Upper lobe of left lung (tissue), 6 donors: ENCODE measurements around the gene RPS6KB1. TPM values are rescaled to one million over a fixed set of nuclear protein-coding genes. Genes with fewer than 3 reads are reported as not detected.
A peak's percentile ranks its signal among the peaks of the same experiment; 100 is the strongest.

Source experiments
- ATAC-seq, 2 donors: fragments of 200-7000 bp; cut with Tn5 transposase; one replicate each; pipeline ENCODE4 v1.9.1; 2022; ENCODE audit warnings: mild to moderate bottlenecking in 2 of 2, moderate library complexity in 2 of 2; ENCODE audit not compliant: low FRiP score in 2 of 2
- DNase-seq, 2 donors: peaks; one replicate each; pipeline ENCODE4 v3.0.0-alpha.2; 2019 to 2020
- H3K27ac ChIP-seq, 4 donors: fragments of 200-600 bp; sonication (generic); one replicate each; pipeline ENCODE4 v1.5.1; 2016 to 2019
- H3K27me3 ChIP-seq, 4 donors: fragments of 200-600 bp; sonication (generic); one replicate each; pipeline ENCODE4 v1.5.1; 2017 to 2019
- H3K36me3 ChIP-seq, 4 donors: fragments of 200-600 bp; sonication (generic); one replicate each; pipeline ENCODE4 v1.5.1; 2016 to 2019
- H3K4me1 ChIP-seq, 4 donors: fragments of 200-600 bp; sonication (generic); one replicate each; pipeline ENCODE4 v1.5.1; 2018 to 2019
- H3K4me3 ChIP-seq, 4 donors: fragments of 200-600 bp; sonication (generic); one replicate each; pipeline ENCODE4 v1.5.1; 2017 to 2019; ENCODE audit warnings: mild to moderate bottlenecking in 2 of 4, moderate library complexity in 1 of 4
- H3K9me3 ChIP-seq, 4 donors: fragments of 200-600 bp; sonication (generic); one replicate each; pipeline ENCODE4 v1.5.1; 2018 to 2019
- EP300 ChIP-seq, 4 donors: sonication (generic); formaldehyde crosslinking; IDR thresholded peaks; one replicate each; pipeline ENCODE4 v1.5.1; 2017; ENCODE audit warnings: antibody characterized with exemption in 4 of 4, control low read depth in 2 of 4
- POLR2A ChIP-seq, 4 donors: fragments of 450-650 bp; IDR thresholded peaks; one replicate each; pipeline ENCODE4 v1.5.1; 2016 to 2017; ENCODE audit warnings: antibody characterized with exemption in 4 of 4, mild to moderate bottlenecking in 2 of 4
- POLR2AphosphoS5 ChIP-seq, 2 donors: sonication (generic); formaldehyde crosslinking; IDR thresholded peaks; one replicate each; pipeline ENCODE4 v1.5.1; 2017; ENCODE audit warnings: antibody characterized with exemption in 2 of 2
- WGBS, 2 donors: methylation state at CpG; one replicate each; pipeline ENCODE4 v1.1.5; 2017 to 2018; 5-methylcytosine and 5-hydroxymethylcytosine counted together
- total RNA-seq, 6 donors: library from RNA; depleted of rRNA in 4 of 6; stranded (reverse); fragments of >200 nt in 4 of 6; gene quantifications; one replicate each; pipeline versions ENCODE4 v1.1.0 to v1.2.1, GENCODE V29; 2016 to 2021
- TF ChIP-seq, protein P1 (sequence below), 6 experiments: fragments of 450-650 bp in 4 of 6; fragments of 200-600 bp in 2 of 6; sonication (generic) in 2 of 6; IDR thresholded peaks; one replicate each; pipeline ENCODE4 v1.5.1; 2016 to 2019; ENCODE audit warnings: antibody characterized with exemption in 6 of 6
- donor health status: DM: no; HTN: no; CAD: no; lungs with moderate emphysema.
- donor health status: DM: no; HTN: yes; CAD: no; lungs with severe emphysema.

Gene RPS6KB1
- total RNA-seq, 6 donors from 2014 or later, result 13.1 to 60.8 (median 30.3) TPM

DNA sequence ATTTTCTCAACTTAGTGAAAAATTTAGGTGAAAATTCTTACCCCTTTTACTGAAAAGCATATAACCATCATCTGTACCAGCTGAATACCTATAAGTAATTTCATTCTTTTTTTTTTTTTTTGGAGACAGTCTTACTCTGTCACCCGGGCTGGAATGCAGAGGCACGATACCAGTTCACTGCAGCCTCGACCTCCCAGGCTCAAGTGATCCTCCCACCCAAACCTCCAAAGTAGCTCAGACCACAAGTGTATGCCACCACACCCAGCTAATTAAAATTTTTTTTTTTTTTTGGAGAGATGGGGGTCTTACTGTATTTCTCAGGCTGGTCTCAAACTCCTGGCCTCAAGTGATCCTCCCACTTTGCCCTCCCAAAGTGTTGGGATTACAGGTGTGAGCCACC is 34.0 kb upstream of the RPS6KB1 start:
- H3K4me1 ChIP-seq, result peaks cover 14 to 31% (median 19%) of the 10 kb centered on the region in 4 donors
- 68 to 86% methylated on average over 3 of the region's 3 CpGs for WGBS, 2 donors
- peak overlapping the region in 1 of 4 donors; percentile 23 for H3K27ac ChIP-seq
- ATAC-seq (no peak), DNase-seq (no peak)
- peaks cover 0 to 31% (median 16%) of the 10 kb centered on the region in 4 donors for H3K36me3 ChIP-seq
- H3K4me3 ChIP-seq, result no peak overlapping the region
- TF ChIP-seq POLR2A (IDR thresholded peaks at IDR 0.05) (no peak), POLR2AphosphoS5 (IDR thresholded peaks at IDR 0.05) (no peak), EP300 (IDR thresholded peaks at IDR 0.05) (no peak)
- TF ChIP-seq, protein P1, sequence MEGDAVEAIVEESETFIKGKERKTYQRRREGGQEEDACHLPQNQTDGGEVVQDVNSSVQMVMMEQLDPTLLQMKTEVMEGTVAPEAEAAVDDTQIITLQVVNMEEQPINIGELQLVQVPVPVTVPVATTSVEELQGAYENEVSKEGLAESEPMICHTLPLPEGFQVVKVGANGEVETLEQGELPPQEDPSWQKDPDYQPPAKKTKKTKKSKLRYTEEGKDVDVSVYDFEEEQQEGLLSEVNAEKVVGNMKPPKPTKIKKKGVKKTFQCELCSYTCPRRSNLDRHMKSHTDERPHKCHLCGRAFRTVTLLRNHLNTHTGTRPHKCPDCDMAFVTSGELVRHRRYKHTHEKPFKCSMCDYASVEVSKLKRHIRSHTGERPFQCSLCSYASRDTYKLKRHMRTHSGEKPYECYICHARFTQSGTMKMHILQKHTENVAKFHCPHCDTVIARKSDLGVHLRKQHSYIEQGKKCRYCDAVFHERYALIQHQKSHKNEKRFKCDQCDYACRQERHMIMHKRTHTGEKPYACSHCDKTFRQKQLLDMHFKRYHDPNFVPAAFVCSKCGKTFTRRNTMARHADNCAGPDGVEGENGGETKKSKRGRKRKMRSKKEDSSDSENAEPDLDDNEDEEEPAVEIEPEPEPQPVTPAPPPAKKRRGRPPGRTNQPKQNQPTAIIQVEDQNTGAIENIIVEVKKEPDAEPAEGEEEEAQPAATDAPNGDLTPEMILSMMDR (IDR thresholded peaks at IDR 0.05), result no peak
- H3K27me3 ChIP-seq, result no peaks in the 10 kb centered on the region
- no peaks in the 10 kb centered on the region for H3K9me3 ChIP-seq

DNA sequence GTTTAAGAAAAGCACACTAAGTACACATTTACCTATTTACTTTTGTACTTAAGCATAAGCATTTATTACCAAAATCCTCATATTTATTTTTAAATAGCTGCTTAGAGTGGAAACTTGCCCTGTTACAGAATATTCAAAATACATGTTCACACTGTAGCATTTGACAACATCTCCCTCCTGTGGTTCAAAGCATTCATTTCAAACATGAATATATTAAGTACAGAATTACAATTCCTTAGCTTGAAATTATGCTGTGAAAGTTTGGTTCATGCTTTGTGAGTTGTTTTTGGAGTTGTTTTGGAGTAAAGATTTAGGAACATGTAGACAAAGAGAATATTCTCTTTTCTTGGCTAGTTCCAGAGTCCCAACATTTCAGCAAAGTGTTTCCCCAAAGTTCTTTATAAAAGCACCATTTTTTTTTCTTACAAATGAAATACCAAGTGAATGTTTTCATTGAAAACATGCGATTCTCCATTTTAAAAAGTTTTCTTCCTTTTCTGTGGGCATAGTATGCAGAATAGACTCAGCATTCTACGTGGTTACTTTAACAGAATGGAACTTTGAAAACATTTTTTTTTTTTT is 33.4 kb upstream of the RPS6KB1 start:
- peak in 1 of 2 donors; percentile 88 for ATAC-seq

DNA sequence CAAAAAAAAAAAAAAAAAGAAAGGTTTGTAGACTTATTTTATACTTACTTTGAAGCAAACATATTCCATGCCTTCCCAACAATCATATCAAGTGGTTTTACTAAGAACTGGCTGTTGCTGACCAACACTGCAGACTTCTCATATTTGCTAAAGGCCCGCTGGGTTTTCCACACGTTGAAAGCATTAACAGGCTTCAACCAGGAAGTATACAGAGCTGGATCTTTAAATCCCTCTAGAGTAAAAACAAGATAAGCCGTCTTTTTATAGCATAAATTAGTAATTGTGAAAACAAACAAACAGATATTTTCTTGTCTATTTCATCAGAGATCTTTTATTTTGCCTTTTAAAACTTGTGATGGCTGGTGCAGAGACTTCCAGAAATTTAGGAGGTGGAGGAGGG is 29.3 kb upstream of the RPS6KB1 start:
- WGBS, 2 donors, result 82 to 86% methylated on average over 3 of the region's 3 CpGs
- DNase-seq (no peak), ATAC-seq (no peak)
- Histone ChIP-seq H3K4me1 (peaks cover 0 to 10% (median 4%) of the 10 kb centered on the region in 4 donors), H3K36me3 (peaks cover 0 to 43% (median 16%) of the 10 kb centered on the region in 4 donors), H3K9me3 (no peaks in the 10 kb centered on the region), H3K4me3 (no peak overlapping the region), H3K27me3 (no peaks in the 10 kb centered on the region), H3K27ac (no peak overlapping the region)
- TF ChIP-seq, protein P1 (IDR thresholded peaks at IDR 0.05), result no peak
- TF ChIP-seq EP300 (IDR thresholded peaks at IDR 0.05) (no peak), POLR2A (IDR thresholded peaks at IDR 0.05) (no peak), POLR2AphosphoS5 (IDR thresholded peaks at IDR 0.05) (no peak)

More for the DNA sequence above, 33.4 kb upstream of the RPS6KB1 start:
- peak overlapping the region in 1 of 4 donors; percentile 23 for H3K27ac ChIP-seq
- H3K36me3 ChIP-seq, result peaks cover 0 to 35% (median 16%) of the 10 kb centered on the region in 4 donors
- H3K4me1 ChIP-seq, result peaks cover 12 to 31% (median 18%) of the 10 kb centered on the region in 4 donors
- no peak for TF ChIP-seq EP300 (IDR thresholded peaks at IDR 0.05)
- TF ChIP-seq, protein P1 (IDR thresholded peaks at IDR 0.05), result peak; percentile 27 to 79 (median 58)
- DNase-seq, result no peak
- no peaks in the 10 kb centered on the region for H3K9me3 ChIP-seq
- no peaks in the 10 kb centered on the region for H3K27me3 ChIP-seq
- H3K4me3 ChIP-seq, result no peak overlapping the region
- 81 to 84% methylated on average over 2 of the region's 2 CpGs for WGBS, 2 donors

DNA sequence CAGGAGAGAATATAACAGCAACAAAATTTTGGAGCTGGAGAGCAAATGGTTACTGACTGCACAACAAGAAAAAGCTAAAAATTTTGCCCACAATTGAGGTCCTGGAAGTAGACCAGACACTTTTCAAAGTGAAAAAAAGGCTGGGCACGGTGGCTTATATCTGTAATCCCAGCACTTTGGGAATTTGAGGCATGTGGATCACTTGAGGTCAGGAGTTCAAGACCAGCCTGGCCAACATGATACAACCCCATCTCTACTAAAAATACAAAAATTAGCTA is 23.0 kb upstream of the RPS6KB1 start:
- ATAC-seq, result no peak
- H3K9me3 ChIP-seq, result no peaks in the 10 kb centered on the region
- TF ChIP-seq, protein P1 (IDR thresholded peaks at IDR 0.05), result no peak
- TF ChIP-seq EP300 (IDR thresholded peaks at IDR 0.05) (no peak), POLR2A (IDR thresholded peaks at IDR 0.05) (no peak)
- peak overlapping the region in 2 of 4 donors; percentile 8 to 43 for H3K27ac ChIP-seq
- H3K27me3 ChIP-seq, result no peaks in the 10 kb centered on the region
- 31 to 41% methylated on average over 1 of the region's 1 CpG for WGBS, 2 donors
- peaks cover 0 to 5% (median 0%) of the 10 kb centered on the region in 4 donors for H3K4me1 ChIP-seq
- DNase-seq, result no peak
- no peak overlapping the region for H3K4me3 ChIP-seq
- peaks cover 0 to 28% (median 3%) of the 10 kb centered on the region in 4 donors for H3K36me3 ChIP-seq

DNA sequence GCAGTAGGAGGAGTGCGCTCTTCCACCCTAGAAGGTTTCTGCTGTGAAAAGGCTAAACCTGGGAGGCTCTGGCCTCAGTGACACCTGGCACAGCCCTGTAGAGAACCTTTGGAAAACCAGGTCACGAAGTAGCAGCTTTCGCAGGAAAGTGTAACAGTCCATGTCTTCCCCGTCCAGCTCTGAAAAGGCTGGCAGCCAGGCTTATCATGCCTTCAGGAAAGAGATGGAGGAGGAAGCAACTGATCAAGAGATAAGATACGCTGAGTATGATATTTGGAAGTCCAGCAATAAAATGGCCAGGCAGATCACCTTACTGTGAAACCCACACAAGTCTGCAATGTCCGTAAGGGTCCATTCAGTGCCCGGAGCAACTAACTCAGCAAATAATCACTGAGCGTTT is 22.4 kb upstream of the RPS6KB1 start:
- no peaks in the 10 kb centered on the region for H3K9me3 ChIP-seq
- 77 to 81% methylated on average over 8 of the region's 8 CpGs for WGBS, 2 donors
- peaks cover 0 to 5% (median 0%) of the 10 kb centered on the region in 4 donors for H3K4me1 ChIP-seq
- H3K4me3 ChIP-seq, result no peak overlapping the region
- no peak for DNase-seq
- no peak for ATAC-seq
- TF ChIP-seq POLR2A (IDR thresholded peaks at IDR 0.05) (no peak), POLR2AphosphoS5 (IDR thresholded peaks at IDR 0.05) (no peak), EP300 (IDR thresholded peaks at IDR 0.05) (no peak)
- TF ChIP-seq, protein P1 (IDR thresholded peaks at IDR 0.05), result no peak
- peaks cover 0 to 32% (median 8%) of the 10 kb centered on the region in 4 donors for H3K36me3 ChIP-seq
- H3K27ac ChIP-seq, result no peak overlapping the region
- no peaks in the 10 kb centered on the region for H3K27me3 ChIP-seq
